Neural progenitor cell (in vitro differentiated cells): Measurements from ENCODE around the gene CRIP1. TPM values are rescaled to one million over a fixed set of nuclear protein-coding genes. Genes with fewer than 3 reads are reported as not detected.

Experiments
- DNase-seq: peaks from one replicate; pipeline ENCODE4 v3.0.0-alpha.2; 2016; ENCODE audit warnings: low spot score
- H2AFZ ChIP-seq: fragments of 200-600 bp; sonication (generic); replicated peaks from 2 replicates; pipeline ENCODE4 v1.6.1; 2016; ENCODE audit warnings: antibody characterized with exemption
- H3F3A ChIP-seq: fragments of 200-600 bp; sonication (generic); 2 replicates; pipeline ENCODE4 v1.6.1; 2016; ENCODE audit warnings: antibody characterized with exemption, low read depth
- H3K27ac ChIP-seq: fragments of 200-600 bp; sonication (generic); 2 replicates; pipeline ENCODE4 v1.5.1; 2016; ENCODE audit warnings: mild to moderate bottlenecking
- H3K27me3 ChIP-seq: fragments of 200-600 bp; sonication (generic); 2 replicates; pipeline ENCODE4 v1.6.1; 2016; ENCODE audit warnings: mild to moderate bottlenecking, moderate library complexity
- H3K36me3 ChIP-seq: fragments of 200-600 bp; sonication (generic); 2 replicates; pipeline ENCODE4 v1.5.1; 2016
- H3K4me1 ChIP-seq: fragments of 200-600 bp; sonication (generic); 2 replicates; pipeline ENCODE4 v1.6.1; 2016; ENCODE audit warnings: mixed run types
- H3K4me2 ChIP-seq: fragments of 200-600 bp; sonication (generic); 2 replicates; pipeline ENCODE4 v1.6.1; 2016
- H3K4me3 ChIP-seq: fragments of 200-600 bp; sonication (generic); 2 replicates; pipeline ENCODE4 v1.5.1; 2016
- H3K79me2 ChIP-seq: fragments of 200-600 bp; sonication (generic); 2 replicates; pipeline ENCODE4 v1.6.1; 2016; ENCODE audit warnings: low read depth
- H3K9ac ChIP-seq: fragments of 200-600 bp; sonication (generic); 2 replicates; pipeline ENCODE4 v1.6.1; 2016
- H3K9me3 ChIP-seq: fragments of 200-600 bp; sonication (generic); 2 replicates; pipeline ENCODE4 v1.5.1; 2016; ENCODE audit warnings: low read depth
- H4K20me1 ChIP-seq: fragments of 200-600 bp; sonication (generic); 2 replicates; pipeline ENCODE4 v1.6.1; 2016; ENCODE audit warnings: low read depth
- H3K27ac Mint-ChIP-seq: 3 replicates; pipeline ENCODE4 v1.8.0; 2021; ENCODE audit warnings: mixed read lengths
- H3K27me3 Mint-ChIP-seq: 2 replicates; pipeline ENCODE4 v1.8.0; 2022; ENCODE audit warnings: low read depth, mild to moderate bottlenecking, inconsistent platforms, moderate library complexity, mixed read lengths; ENCODE audit not compliant: insufficient read depth
- H3K36me3 Mint-ChIP-seq: 3 replicates; pipeline ENCODE4 v1.8.0; 2021; ENCODE audit warnings: mixed read lengths
- H3K4me1 Mint-ChIP-seq: 3 replicates; pipeline ENCODE4 v1.8.0; 2021; ENCODE audit warnings: mixed read lengths
- H3K4me3 Mint-ChIP-seq: 3 replicates; pipeline ENCODE4 v1.8.0; 2021; ENCODE audit warnings: mild to moderate bottlenecking, moderate library complexity, mixed read lengths
- H3K9me3 Mint-ChIP-seq: 3 replicates; pipeline ENCODE4 v1.8.0; 2020; ENCODE audit warnings: mixed read lengths
- CTCF ChIP-seq: fragments of 200-600 bp; sonication (generic); IDR thresholded peaks from 2 replicates; pipeline ENCODE4 v1.5.1; 2017; ENCODE audit warnings: antibody characterized with exemption, mild to moderate bottlenecking
- EZH2 ChIP-seq: fragments of 200-600 bp; sonication (generic); IDR thresholded peaks from 2 replicates; pipeline ENCODE4 v1.6.1; 2017; ENCODE audit warnings: antibody characterized with exemption, mild to moderate bottlenecking, moderate library complexity
- EZH2phosphoT487 ChIP-seq: fragments of 200-600 bp; sonication (generic); IDR thresholded peaks from 2 replicates; pipeline ENCODE4 v1.6.1; 2017; ENCODE audit warnings: antibody characterized with exemption
- total RNA-seq: library from RNA; depleted of rRNA; stranded (reverse); fragments of >200 nt; gene quantifications from 2 replicates; pipeline ENCODE4 v1.2.3, GENCODE V29; 2015; ENCODE audit warnings: low replicate concordance

The CRIP1 gene
- total RNA-seq, 1 donor from 2014 or later: not detected

- Histone ChIP-seq H3K4me2 (no peak overlapping the region), H2AFZ (no peak overlapping the region), H3K27me3 (peaks cover 54% of the 10 kb centered on the region), H3K36me3 (no peaks in the 10 kb centered on the region), H3K9me3 (no peaks in the 10 kb centered on the region), H4K20me1 (no peaks in the 10 kb centered on the region), H3F3A (no peaks in the 10 kb centered on the region), H3K27ac (no peak overlapping the region), H3K4me3 (no peak overlapping the region), H3K4me1 (no peaks in the 10 kb centered on the region), H3K9ac (no peak overlapping the region), H3K79me2 (no peaks in the 10 kb centered on the region)
- Mint-ChIP-seq H3K36me3 (no peaks in the 10 kb centered on the region), H3K4me1 (peaks cover 6% of the 10 kb centered on the region), H3K27me3 (peaks cover 6% of the 10 kb centered on the region), H3K27ac (no peak overlapping the region), H3K4me3 (no peak overlapping the region), H3K9me3 (no peaks in the 10 kb centered on the region)
- no peak for TF ChIP-seq EZH2phosphoT487
- DNase-seq: no peak
These were observed 43.8 kb downstream of the CRIP1 start for GRCh38 chr14:105530285-105531087.

- Histone ChIP-seq H3K9me3 (no peaks in the 10 kb centered on the region), H3K4me1 (no peaks in the 10 kb centered on the region), H3K4me3 (no peak overlapping the region), H3K9ac (no peak overlapping the region), H4K20me1 (no peaks in the 10 kb centered on the region), H3K27me3 (peaks cover 48% of the 10 kb centered on the region), H3K79me2 (no peaks in the 10 kb centered on the region), H3F3A (no peaks in the 10 kb centered on the region), H3K4me2 (no peak overlapping the region), H3K27ac (no peak overlapping the region), H3K36me3 (no peaks in the 10 kb centered on the region), H2AFZ (no peak overlapping the region)
- H3K4me3 Mint-ChIP-seq: no peak overlapping the region
- no peaks in the 10 kb centered on the region for H3K36me3 Mint-ChIP-seq
- TF ChIP-seq EZH2phosphoT487 (no peak), EZH2 (no peak), CTCF (no peak)
- H3K27ac Mint-ChIP-seq: no peak overlapping the region
- peaks cover 11% of the 10 kb centered on the region for H3K27me3 Mint-ChIP-seq
- DNase-seq: no peak
- no peaks in the 10 kb centered on the region for H3K9me3 Mint-ChIP-seq
- H3K4me1 Mint-ChIP-seq: peaks cover 4% of the 10 kb centered on the region
These were observed 44.6 kb downstream of the CRIP1 start for GRCh38 chr14:105531088-105531893.

- Mint-ChIP-seq H3K4me1 (peaks cover 4% of the 10 kb centered on the region), H3K27ac (no peak overlapping the region), H3K4me3 (no peak overlapping the region), H3K27me3 (peaks cover 14% of the 10 kb centered on the region), H3K36me3 (no peaks in the 10 kb centered on the region), H3K9me3 (no peaks in the 10 kb centered on the region)
- no peak for DNase-seq
- TF ChIP-seq EZH2 (no peak), CTCF (no peak), EZH2phosphoT487 (no peak)
- no peak overlapping the region for H3K27ac ChIP-seq
- no peaks in the 10 kb centered on the region for H4K20me1 ChIP-seq
- no peak overlapping the region for H2AFZ ChIP-seq
- no peaks in the 10 kb centered on the region for H3K79me2 ChIP-seq
- no peak overlapping the region for H3K4me2 ChIP-seq
- no peaks in the 10 kb centered on the region for H3K4me1 ChIP-seq
- H3K4me3 ChIP-seq: no peak overlapping the region
- H3K9me3 ChIP-seq: no peaks in the 10 kb centered on the region
- no peaks in the 10 kb centered on the region for H3F3A ChIP-seq
- no peak overlapping the region for H3K9ac ChIP-seq
- H3K27me3 ChIP-seq: peaks cover 49% of the 10 kb centered on the region
- H3K36me3 ChIP-seq: no peaks in the 10 kb centered on the region
These were observed 45.4 kb downstream of the CRIP1 start for GRCh38 chr14:105531894-105532623.
